HG02678 (cell line): Measurements from ENCODE around the gene ASB9.
"Not testable (repeated sequence)": the region's sequence is repeated elsewhere in the genome, so short reads cannot be mapped to it uniquely, and the experiment has no call there.

Experiments
- ATAC-seq: cut with Tn5 transposase; IDR thresholded peaks from one replicate; pipeline ENCODE4 v1.9.1; 2021; ENCODE audit warnings: mild to moderate bottlenecking, moderate library complexity; ENCODE audit not compliant: unreplicated experiment

Gene ASB9, protein sequence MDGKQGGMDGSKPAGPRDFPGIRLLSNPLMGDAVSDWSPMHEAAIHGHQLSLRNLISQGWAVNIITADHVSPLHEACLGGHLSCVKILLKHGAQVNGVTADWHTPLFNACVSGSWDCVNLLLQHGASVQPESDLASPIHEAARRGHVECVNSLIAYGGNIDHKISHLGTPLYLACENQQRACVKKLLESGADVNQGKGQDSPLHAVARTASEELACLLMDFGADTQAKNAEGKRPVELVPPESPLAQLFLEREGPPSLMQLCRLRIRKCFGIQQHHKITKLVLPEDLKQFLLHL

DNA sequence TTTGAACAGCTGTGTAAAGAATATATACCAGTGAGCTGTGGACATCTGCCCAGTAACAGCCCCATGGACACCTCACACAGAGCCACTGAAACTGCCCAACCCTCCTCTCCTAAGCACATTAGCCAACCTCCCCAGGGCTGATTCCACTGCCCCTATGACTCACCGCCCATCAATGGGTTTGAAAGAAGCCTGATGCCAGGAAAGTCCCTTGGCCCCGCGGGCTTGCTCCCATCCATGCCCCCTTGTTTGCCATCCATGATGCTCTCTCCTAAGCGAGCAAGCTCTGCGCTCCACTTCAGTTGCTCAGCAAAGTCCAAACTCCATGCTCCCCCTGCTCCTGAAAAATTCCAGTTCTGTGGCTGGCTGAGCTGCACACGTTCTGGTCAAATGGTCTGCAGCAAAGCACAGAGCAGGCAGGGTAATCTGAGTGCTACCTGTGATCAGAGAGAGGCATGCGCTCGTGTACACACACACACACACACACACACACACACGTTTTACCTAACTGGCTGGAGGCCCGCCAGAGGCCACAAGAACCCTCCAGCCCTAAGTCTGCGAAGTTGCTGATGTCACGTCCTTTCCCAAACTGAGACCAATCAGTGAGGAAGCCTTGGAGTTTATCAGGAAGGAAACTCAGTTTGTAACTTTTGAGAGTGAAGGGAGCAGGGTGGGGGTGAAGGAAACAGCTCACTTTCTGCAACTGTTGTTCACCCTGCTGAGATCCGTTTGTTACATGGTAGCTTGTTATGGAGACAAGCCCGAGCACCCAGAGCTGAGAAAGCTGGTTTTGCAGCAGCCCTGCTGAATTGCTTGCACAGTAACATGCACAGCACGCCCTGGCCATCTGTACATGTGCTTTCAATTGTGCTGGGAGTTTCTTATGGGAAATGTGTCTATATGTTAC is at the start of gene ASB9:
TSS of gene ASB9 (minus strand) at position 466 of the 904 bp plus-strand sequence. CDS start at position 257, 209 bp downstream.
- ATAC-seq = no peak

DNA sequence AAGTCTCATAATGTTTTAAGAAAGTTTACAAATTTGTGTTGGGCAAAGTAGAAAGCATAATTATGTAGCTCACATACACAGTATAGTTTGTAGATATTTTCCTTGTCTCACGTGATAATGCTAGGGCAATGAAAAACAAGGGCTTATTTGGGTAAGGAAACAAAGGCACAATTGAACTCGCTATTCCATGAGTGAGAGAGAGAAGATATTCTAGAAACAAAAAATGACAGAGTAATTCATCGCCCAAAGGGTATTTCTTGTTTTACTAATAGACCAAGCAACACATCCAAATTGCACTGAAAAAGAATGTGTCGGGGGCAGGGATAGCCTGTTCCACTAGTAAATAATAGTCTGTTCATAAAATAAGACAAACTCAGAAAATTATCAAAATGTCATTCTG is 49.2 kb upstream of the ASB9 start:
- no peak for ATAC-seq

DNA sequence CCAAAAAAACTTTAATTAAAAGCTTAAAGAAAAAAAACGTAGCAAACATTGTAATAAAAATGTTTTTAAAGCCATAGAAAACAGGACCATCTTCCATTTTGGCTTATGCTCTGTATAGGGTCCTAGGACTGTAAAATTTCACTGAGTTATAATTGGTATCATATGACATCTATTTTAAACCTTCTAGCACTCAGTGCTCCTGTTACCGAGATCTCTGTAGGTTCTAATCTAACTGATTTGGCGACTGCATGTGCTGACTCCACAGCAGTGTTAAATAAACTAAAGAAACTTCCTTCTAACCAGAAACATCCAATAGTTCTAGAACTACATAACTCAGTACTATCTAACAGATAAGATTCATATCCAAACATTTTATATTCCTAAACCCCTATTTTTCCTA is 45.6 kb upstream of the ASB9 start, which contains the start of gene ASB11:
TSS of gene ASB11 (minus strand) at position 132 of the 400 bp plus-strand sequence. CDS start at position 97, 35 bp downstream.
- ATAC-seq = no peak

DNA sequence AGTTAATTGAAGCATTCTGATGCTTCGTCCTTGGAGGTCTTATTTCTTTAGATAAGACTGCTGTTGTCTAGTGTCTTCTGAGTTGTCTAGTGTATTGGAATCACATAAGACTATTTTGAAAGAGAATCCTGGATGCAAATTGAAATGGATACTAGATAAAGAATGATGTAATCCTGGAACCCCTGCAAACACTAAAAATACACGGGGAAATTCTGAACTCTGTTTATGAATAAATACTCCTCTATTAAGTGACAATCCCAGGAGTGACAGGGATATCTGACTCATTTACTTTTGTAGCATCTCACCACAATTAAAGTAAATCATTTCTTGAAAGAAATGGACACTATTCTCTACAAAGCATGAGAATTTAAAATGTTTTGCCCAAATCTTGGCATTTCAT is 44.6 kb upstream of the ASB9 start:
- ATAC-seq = no peak

DNA sequence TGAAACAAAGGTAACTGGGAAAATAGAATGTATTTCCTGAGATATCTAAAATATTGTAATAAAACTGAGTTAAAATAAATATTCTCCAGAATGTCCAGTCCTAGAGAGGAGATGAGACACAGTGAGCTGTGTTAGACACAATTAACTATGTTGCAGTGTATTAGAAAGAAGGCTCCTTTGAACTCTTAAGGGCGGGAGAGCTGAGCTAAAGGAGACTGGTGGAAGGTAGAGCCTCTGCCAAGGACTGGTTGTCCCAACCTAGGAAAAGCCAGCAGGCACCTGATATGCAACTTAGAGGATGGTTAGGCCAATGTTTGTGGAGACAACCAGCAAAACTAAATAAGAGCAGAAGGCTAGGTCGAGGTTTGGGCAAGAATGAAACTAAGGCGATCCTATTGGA is 41.2 kb upstream of the ASB9 start:
- no peak for ATAC-seq

DNA sequence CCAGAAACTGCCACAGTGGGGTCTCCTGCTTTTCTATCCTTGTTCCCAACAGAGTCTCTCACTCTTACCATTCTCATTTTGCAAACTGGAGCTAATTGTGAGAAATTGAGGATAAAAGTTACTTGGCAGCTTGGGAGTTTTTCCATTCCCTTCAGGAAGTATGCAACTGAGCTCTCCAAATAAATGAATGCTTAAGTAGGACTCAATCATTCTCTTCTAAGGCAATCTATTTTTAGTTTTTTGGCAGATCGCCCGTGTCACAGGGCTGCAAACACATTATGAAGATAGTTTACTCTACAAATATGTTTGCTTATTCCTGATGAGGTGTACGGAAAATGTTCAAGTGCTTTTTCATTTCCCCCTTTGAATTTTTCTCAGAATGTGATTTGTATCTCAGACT is 40.2 kb upstream of the ASB9 start:
- no peak for ATAC-seq

DNA sequence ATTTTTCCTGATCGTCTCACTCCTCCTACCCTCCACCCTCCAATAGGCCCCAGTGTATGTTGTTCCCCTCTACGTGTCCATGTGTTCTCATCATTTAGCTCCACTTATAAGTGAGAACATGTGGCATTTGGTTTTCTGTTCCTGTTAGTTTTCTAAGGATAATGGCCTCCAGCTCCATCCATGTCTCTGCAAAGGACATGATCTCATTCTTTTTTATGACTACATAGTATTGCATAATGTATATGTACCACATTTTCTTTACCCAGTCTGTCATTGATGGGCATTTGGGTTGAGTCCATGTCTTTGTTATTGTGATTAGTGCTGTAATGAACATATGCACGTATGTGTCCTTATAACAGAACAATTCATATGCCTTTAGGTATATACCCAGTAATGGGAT is 36.0 kb upstream of the ASB9 start:
- ATAC-seq = not testable (repeated sequence)

DNA sequence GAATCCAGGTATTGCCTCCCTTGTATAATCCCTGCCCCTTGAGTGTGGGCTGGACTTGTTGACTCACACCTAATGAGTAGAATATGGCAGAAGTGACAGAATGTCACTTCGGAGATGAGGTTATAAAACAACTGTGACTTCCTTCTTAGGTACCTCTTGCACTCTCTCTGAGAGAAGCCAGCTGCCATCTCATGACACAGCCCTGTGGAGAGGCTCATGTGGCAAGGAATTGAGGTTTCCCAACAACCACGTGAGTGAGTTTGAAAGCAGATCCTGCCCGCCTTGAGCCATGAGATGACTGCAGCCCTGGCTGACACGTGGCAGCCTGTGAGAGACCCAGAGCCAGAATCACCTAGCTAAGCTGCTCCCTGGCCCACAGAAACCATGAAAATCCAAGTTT is 32.0 kb upstream of the ASB9 start:
- no peak for ATAC-seq

DNA sequence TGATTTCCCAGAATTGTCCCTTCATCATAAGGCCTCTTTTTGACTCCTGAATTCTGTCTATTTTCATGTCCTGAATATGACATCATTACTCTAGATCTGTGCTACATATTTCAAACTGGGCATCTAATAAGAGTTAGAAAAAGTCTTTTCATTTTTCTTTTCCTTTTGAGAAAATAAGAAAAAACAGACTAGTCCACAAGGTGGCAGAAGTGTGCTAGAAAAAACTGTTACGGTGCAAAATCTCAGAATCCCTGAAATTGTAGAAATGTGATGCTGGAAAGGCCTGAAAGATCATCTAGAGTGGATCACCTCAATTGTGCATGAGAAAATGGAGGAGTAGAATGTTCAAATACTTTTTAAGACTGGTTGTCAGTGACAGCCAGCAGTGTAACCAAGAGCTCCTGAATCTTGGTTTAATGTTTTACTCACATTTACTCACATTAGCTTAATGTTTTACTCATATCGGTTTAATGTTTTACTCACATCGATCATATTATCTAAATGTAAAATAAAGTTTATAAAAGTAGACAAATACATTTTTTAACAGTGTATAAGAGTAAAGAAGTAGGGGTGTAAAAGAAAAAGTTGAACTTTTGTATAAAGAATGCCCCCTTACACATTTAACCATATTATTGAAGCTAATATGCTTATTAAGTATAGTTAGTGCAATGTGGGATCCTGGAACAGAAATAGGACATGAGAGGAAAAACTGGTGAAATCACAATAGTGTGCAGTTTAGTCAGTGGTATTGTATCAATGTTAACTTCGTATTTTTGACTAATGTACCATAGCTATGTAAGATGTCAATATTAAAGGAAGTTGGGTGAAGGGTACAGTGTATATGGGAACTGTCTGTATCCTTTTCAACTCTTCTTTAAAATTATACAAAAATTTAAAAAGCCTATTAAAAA is 30.3 kb upstream of the ASB9 start:
- no peak for ATAC-seq

DNA sequence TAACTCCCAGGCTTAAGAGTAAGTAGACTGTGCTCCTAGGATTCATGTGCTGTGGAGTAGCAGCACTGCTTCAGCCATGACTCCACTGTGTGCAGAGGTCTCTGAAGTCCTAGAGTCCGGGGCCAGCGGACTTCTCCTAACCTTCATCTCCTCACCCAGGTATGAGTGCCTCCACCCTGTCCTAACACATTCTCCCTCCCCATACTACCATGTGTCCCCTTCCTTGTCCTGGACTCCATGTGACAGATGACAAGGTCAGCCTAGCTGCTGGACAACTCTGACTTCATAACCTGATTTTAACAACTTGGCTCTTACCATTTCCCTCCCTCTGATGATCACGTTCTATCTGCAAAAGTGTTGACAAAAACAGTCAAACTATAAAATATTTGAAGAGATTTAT is 28.9 kb upstream of the ASB9 start:
- ATAC-seq = no peak

DNA sequence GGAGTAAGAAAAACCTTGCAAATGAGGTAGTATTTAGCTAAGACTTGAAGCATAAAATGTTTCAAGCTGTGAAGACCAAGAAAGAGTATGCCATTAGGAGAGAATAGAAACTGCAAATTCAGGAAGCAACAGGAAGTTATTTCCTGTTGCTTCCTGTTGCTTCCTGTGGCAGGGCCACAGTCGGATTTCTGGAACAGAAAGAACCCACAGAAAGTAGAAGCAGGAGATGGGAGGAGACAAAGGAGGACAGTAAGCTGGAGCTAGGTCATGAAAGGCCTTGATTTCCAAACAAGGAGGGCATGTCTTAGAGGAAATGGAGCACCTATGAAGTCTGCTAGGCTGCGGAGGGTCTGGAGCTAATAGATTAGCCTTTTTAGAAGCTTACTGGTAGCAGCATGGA is 28.3 kb upstream of the ASB9 start:
- ATAC-seq = no peak

DNA sequence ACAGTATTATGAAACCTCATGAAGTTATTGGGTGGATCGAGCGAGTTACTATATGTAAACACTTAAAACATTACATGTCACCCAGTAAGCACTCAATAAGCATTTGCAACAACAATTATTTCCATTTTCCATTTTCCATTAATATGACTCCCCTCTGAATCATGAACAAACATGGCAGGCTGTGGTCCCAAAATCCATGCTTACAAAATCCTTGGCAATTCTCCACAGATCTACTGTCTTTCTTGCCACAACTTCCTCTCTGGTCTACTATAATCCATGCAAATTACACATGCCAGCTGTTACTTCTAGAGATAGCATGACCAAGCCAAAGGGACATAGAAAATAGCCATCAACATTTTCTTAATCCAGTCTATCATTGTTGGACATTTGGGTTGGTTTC is 23.6 kb upstream of the ASB9 start:
- no peak for ATAC-seq

DNA sequence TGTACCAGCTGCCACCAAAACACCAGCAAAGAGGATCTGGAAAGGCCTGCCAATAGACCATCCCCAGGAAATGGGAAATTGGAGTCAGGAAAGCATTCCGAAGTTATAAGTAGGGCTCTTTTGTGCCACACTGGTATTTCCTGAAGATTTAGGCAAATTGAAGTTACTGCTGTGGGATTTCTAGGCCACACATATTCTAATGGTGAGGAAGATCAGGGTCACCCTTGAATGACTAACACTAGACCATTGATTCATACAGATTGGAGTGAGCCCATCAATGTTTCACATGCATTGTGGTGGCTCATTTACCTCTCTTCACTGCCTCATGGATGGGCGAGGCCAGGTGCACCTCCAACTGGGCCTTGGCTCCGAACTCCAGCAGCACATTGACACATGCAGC is 23.0 kb upstream of the ASB9 start:
- no peak for ATAC-seq

DNA sequence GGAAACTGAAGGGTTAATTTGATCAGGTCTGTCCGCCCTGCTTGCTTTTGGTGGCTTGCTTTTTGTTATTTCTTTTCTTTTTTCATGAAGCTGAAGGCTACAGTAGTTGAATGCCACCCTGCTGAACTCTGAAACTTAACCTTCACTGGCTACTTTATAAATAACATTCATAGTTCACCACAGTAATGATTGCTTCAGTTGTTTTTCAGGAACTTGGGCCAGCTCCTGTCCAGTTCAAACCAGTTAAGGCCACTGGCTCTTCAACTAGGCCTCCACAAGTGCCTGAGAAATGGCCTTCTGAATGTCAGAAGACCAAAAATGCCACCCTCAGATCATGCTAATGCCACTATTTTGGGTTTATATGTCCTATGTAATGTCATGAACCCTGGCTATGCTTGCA is 7.7 kb upstream of the ASB9 start:
- no peak for ATAC-seq

DNA sequence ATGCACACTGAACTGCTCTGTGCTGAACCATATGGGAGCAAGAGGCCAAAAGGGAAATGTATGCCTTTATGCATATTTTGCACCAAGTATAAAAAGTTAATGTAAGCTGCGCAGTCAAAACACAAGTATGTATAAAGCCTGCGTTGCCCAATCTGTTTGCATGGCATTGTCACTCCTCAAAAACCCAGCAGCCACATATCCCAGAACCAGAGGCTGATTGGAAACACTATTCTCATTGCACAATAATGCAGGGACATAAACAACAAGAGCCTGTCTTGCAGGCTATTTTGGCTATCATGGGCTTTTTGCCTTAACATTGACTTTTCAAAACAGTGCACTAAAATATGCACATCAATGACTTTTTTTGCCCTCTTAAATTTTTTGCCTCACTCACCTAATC is 5.1 kb upstream of the ASB9 start:
- no peak for ATAC-seq

DNA sequence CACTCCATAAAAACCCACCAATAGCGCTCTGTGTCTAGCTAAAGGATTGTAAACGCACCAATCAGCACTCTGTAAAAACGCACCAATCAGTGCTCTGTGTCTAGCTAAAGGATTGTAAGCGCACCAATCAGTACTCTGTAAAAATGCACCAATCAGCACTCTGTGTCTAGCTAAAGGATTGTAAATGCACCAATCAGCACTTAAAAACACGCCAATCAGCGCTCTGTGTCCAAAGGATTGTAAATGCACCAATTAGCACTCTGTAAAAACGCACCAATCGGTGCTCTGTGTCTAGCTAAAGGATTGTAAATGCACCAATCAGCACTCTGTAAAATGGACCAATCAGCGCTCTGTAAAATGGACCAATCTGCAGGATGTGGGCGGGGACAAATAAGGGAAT is 3.4 kb upstream of the ASB9 start:
- ATAC-seq = not testable (repeated sequence)

DNA sequence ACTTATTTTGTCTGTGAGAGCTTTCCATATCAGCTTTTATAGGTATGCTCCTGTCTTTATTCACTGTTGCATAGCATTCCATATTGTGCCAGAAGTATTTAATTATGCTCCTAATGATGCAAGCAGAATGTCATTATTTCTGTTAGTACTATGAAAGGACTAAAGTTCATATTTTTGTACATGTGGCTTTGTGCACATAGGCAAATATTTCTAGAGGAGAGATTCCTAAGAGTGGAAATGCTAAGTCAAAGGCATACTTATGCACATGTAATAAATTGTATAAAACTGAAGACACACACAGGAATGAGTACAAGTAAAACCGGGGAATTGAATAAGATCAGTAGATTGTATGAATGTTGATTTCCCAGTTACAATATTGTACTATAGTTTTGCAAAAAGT is 1.9 kb upstream of the ASB9 start:
- ATAC-seq = no peak

DNA sequence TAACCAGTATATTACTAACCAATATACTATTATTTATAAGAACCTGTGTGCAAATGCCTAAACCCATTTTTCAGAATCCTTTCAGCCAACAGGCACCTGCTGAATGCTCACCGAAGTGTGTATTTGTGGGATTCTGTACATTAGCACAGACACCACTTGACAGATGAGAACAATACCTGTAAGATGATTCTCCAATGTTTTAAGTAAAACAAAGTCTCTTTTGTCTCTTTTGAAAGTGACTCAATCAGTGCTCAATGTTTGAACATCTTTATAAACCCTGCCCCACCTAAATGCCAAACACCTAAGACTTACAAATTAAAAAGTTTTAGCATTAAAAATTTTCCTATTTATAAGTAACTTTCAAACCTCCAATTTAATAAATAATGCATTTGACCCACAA is 763 bp downstream of the ASB9 start:
- no peak for ATAC-seq

DNA sequence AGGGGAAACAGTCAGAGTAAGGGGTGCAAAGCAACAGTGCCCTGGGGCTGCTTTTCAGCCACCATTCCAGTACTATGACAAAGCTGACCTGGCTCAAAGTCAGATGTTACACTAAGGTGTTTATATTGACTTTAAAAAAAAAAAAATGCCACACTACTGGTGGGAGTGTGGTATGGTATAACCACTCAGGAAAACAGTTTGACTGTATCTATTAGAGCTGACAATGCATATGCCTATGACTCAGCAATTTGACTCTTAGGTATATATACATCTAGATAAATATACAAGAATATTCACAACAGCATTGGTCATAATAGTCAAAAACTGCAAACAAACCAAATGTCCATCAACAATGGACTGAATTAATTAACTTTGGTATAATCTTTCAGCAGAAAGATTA is 15.0 kb downstream of the ASB9 start:
- no peak for ATAC-seq

DNA sequence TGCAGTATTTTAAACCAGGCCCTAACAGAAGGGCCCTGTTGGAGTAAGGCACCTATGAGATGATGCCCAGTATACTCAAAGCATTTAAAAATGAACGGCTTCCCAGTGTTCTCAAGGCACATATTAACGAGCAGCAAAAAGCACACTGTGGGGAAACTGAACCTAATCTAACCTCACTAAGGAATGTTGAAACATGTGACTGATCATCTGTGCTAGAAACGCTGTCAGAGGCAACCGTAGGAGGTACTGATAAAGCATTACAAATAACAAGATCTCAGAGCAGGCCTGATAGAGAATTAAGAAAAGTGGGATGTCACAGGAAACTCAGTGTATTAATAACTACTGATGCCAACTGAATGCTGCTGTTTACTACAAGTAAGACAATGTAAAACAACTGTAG is 24.0 kb downstream of the ASB9 start:
- no peak for ATAC-seq

DNA sequence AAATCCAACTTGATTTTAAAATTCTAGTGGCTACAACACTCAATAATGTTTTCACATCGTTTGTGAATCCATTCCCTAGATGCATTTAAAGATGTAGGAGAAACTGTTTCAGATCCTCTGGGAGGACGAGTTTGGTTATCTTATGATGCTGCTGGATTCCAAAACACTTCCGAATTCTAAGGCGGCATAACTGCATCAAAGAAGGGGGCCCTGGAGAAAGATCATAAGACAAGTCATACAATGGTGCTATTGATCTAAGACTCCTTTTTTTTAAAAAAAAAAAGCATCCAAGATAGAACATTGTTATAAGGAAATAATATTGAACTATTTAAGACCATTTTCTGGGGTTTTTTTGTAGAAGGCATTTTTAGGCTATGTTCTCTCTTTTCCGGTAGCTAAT is 25.5 kb downstream of the ASB9 start:
- ATAC-seq = no peak
